OCI-LY3 (cell line): Measurements from ENCODE around the gene ORM1.

Source experiments
- EZH2phosphoT487 ChIP-seq: fragments of 200-600 bp; shearing (Covaris generic); IDR thresholded peaks from 2 replicates; pipeline ENCODE4 v1.6.1; 2018; ENCODE audit warnings: antibody characterized with exemption, mixed run types, low read depth
- TF ChIP-seq, protein P1 (sequence below): fragments of 200-600, 300-600 bp; sonication (generic); IDR thresholded peaks from 2 replicates; pipeline ENCODE4 v1.5.1; 2014; ENCODE audit warnings: antibody characterized with exemption, low read length, low read depth

DNA sequence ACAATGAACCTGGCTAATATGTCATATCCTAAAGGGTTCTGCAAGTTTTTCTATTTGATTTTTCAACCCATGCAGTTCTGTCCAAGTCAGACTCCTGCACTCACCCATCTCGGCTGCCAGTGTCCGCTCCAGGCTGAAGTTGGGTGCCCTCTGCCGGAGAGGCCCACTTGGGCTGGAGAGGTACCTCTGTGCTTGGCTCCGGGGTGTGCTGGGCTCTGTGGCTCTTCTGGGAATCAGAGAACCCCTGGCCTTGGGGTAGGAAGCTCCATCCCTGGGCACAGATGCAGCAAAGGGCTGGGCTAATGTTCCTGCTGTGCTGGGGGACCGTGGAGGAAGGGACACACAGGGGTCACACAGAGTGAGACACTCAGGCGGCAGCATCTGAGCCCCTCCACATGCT lies 32.9 kb downstream of the ORM1 start:
- TF ChIP-seq, protein P1, sequence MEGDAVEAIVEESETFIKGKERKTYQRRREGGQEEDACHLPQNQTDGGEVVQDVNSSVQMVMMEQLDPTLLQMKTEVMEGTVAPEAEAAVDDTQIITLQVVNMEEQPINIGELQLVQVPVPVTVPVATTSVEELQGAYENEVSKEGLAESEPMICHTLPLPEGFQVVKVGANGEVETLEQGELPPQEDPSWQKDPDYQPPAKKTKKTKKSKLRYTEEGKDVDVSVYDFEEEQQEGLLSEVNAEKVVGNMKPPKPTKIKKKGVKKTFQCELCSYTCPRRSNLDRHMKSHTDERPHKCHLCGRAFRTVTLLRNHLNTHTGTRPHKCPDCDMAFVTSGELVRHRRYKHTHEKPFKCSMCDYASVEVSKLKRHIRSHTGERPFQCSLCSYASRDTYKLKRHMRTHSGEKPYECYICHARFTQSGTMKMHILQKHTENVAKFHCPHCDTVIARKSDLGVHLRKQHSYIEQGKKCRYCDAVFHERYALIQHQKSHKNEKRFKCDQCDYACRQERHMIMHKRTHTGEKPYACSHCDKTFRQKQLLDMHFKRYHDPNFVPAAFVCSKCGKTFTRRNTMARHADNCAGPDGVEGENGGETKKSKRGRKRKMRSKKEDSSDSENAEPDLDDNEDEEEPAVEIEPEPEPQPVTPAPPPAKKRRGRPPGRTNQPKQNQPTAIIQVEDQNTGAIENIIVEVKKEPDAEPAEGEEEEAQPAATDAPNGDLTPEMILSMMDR: no peak
- no peak for TF ChIP-seq EZH2phosphoT487
